HG03575 (cell line): ENCODE data around the gene JTB.

Source experiments
- ATAC-seq: cut with Tn5 transposase; IDR thresholded peaks from one replicate; pipeline ENCODE4 v1.9.1; 2021; ENCODE audit not compliant: unreplicated experiment, insufficient number of reproducible peaks, low FRiP score; ENCODE audit errors: extremely low read depth

The JTB gene

DNA sequence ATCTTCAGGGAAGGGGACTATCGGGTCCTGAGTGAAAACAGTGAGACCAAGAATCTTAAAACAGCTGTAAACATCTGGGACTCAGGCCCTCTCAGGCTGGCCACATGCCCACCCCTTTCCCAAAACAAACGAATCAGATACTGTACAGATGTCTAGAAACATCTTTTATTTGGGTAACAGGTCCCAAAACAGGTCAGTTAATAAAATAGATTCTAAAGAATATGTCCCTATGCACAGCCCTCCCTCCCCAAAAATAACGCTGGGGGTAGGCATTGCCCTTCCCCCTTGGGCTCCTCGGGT, 18.6 kb downstream of the JTB start:
- no peak for ATAC-seq

DNA sequence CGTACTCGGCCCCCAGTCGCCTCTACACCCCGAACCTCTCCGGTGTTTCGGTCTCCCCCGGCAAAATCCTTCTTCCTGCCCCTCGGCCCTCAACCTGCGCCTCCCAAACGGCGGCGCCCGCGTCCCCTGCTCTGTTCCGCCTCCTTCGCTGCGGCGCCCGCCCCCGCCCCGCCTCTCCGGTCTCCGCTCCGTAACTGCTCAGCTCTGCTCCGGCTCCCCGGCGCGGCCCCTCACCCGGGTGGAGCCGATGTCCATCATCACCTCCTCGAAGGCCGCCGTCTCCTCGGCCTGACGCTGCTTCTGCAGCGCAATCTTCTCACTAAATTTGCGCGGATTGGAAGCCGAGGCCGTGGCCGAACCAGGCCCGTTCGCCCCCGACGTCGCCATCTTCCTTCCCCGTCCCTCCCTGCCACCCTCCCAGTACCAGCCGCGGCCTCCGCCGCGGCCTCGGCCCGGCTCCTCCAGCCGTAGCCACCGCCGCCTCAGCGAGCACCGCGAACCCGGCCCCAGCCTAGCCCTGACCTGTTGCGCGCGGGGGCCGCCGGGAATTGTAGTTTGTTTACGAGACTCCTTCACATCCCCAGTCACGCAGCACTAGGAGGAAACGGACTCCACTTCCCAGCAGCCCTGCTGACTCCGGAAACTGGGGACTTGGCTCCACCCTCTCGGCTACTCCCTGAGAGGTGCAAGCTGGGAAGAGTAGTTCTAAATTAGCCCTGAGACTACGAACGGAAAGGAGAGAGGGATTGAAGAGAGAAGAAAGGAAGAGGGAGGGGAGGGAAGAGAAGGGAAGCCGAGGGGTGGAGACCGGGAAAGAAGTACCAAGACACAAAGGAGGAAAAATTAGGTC, 19.1 kb downstream of the JTB start, which contains the start of gene CRTC2:
Gene CRTC2 (minus strand): TSS at position 502 of the 850 bp plus-strand sequence. CDS start 115 bp downstream, at position 387.
- ATAC-seq = peak; percentile 46

DNA sequence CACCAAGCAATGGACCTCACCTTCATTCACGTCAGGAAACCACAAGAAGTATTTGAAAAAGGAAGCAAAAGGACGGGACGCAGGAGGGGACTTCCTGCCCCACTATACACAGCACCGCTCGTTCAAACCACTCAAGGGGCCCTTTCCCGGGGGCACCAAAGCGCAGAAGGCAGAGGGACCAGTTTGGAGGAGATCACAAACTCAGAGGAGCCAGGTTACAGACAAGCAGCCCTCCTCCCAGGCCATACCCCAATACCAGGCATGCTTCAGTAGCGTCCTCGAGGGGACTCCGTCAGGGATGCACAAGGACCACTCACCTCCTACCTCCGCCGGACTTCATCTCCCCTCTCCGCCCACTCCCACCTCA, 19.7 kb downstream of the JTB start:
- no peak for ATAC-seq

DNA sequence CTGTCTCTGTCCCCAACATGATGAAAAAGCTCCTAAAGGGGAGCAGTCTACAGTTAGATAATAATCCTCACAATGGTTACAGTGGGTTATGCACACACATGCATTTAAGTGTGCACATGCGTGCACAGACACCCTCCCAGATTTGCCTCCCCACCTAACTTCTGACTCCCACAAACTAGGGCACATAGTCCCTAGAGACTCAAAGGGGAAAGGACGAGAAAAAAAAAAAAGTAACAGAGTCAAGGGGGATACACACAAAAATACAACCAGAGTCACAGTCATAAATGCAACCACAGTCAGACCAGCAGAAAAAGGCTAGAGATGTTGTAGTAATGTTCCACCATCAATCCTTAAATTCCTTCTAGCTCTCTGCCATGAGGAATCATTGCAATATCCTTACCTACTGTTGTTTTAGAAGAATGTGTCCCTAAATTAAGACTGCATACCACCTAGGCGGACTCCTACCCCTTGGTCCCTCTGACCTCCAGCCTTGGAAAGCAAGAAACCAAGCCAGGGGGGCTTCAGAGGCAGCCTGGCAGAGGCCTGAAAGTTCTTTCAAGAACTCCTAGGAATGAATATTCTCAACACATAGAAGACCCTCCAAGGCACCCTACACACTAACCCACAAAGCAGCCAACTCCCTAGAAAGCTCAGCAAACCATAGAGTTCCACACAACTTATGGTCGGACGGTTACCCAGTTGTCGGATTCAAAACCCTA, 20.3 kb downstream of the JTB start:
- ATAC-seq = no peak

DNA sequence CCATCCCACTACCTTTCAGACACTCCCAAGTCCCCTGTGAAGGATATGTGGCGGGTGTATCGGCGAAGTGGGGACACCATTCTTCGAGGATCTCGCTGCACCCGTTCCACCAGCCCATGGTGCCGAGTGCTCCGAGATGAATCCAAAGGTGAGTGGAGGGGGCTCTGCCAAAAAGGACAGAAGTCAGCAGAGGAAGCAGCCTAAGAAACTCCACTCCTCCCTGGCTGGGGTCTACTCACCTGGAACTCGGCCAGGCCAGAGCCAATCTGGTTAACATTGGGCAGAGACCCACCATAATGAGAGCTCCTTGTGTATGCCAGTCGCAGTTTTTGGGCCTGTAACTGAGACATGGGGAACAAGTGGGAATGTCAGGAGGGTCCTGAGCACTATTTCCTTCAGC, 22.6 kb downstream of the JTB start:
- no peak for ATAC-seq

DNA sequence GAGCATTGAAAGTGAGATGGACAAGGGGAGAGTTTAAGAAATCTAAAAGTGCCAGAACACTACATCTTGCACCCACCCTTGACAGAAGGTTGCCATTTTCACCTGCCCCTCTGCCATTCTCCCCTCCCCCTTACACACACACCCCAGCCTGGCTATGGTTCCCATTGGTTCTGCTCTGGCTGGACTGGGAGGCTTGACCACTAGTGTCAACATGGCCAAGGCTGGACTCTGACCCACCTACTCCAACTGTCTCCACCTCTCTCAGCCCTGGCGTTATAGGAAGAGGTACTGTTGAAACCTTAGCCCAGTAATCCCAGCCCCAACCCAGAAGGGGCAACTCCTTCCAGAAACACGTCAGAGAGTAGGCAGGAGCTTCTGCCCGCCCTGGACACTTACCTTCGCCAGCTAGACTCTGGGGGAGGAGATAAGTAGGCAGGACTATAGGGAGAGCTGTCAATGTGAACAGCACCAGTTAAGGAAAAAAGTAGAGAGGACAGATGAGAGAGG, 23.6 kb downstream of the JTB start:
- no peak for ATAC-seq

DNA sequence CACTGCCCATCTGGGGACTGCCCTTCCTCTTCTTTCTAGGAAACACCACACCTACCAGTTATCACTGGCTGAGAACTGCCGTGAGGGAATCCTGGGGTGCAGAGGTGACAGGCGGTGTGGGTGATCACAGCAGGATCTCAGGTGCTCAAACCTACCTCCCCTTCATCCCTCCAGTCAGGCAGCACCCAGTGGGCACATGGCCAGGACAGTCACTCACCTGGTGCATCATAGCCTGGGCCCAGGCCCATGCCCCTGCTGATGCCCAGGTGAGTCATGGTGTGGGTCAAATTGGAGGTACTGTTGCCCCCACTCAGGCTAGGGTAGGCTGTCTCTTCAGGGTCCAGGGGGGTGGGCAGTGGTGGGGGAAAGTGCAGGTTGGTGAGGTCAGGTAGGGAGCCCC, 25.7 kb downstream of the JTB start:
- ATAC-seq = no peak

DNA sequence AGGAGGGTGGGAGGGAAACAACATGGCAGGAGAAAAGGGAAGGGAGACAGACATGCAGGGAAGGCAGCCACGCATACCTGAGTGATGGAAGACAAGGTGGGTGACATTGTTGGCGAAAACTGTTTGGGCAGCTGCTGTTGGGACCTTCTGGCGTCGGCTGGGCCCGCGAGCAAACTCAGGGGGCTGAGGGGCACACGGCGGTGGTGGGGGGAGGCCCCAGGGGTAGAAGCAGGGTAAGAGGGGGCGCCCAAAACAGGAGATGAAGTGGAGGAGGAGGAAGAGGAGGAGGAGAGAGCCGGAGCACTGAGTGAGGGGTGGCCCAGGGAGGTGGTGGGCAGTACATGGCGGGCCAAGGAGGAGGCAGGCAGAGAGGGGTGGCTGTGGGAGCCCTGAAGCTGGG, 26.3 kb downstream of the JTB start:
- ATAC-seq = no peak

DNA sequence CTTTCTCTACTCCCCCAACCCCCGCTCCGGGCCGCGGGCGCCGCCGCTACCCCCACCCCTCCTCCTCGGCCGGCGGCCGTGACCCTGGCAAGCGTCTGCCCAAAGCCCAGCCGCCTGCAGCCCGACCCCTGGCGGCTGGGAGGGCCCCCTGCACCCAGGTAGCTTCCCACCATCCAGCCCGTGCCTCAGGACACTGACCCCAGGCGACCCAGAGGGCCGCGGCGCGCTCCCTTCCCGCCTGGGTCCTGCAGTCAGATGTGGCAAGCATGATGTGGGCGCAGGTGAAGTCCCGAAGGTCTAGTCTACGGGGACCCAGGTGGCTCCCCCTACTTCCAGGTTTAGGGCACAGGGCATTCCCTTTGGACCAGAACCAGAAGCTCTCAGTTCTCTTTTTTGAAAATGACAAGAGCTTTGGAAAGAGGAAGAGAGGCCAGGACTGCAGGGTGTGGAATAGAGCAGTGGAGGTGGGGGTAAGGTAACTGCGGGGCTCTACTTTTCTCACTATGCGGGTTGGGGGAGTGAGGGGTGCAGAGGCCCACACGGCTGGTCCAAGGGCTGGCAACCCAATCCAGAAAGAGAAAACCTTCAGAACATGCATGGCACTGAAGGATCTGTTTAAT, 30.7 kb downstream of the JTB start, which contains the start of gene DENND4B:
Gene DENND4B (minus strand): TSS at position 97 of the 620 bp plus-strand sequence. CDS start 2,344 bp downstream, outside the sequence.
- ATAC-seq = no peak

DNA sequence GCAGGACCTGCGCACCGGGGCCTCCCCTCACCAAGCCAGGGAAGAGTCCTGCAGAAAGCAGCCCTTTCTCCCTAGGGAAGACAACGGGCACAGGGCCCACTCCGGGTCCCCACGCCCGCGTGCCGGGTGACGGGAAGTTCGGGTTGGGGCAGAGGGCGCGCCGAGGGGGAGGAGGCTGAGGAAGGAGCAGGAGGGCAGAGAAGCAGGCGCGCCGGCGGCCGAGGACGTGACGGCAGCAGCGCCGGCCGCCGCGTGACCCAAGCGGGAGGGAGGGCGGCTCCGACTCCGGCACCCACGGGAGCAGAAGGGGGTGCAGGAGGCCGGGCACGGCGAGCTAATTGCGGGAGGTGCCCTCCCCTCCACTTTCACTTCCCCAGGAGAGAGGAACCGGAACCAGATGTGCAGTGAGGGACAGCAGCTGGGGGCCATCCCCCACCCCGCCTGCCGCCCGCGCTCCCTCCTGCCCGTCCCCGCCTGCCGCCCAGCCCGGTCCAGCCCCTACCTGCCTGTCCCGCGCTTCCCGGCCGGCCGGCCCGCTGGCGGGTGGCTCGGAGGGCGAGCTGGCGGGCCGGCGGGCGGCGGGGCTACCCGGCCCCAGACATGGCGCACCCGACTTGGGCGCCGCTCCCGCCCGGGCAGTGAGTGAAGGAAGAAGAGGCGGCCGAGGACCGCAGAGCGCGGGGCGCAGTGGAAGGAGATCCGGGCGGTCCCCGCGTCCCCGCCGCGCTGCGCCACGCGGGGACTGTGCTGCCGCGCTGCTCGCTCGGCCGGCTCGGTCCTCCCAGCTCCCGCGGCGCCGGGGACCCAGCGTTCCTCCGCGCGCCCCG, 31.5 kb downstream of the JTB start:
- peak; percentile 41 for ATAC-seq

DNA sequence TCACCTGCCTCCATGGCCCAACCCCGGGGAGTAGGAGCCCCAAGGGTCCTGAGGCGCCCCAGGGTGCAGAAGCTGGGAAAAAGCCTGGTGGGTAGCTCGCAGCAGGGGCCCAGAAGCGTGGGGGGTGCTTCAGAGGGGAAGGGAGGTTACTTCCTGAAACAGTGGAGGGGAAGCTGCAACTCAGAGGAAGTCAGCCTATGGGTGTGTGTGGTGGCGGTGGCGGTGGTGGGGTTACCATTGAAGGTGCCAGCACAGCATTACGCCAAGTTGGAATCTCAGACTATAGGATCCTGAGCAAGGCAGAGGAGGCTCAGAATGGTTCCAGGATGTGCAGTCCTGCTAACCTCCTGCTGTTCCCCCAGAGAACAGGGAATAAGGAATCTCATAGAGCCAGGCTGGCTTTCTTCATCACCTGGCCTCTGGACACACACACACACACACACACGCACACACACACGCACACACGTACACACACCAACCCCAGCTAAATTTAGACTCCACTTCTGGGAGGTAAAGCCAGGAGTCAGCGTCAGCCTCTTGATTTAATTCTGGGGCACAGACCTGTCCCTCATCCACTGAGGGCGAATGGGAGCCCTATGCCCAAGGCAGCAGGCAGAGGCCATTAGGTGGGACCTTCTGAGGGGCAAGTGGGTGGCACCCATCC, 32.2 kb downstream of the JTB start:
- ATAC-seq = no peak

DNA sequence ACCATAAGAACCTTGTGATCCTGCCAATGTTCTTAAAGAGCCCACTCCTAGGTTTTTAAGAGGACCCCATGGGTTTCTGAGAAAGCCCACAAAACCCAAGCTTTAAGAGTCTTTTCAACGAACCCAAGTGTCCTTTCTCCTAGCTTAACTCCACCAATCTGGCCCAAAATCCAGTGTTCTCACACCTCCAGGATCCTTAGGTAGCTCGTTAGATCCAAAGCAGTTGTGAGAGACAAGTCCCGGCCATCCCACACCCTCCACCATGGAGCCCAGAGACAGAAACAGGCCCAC, 32.7 kb downstream of the JTB start:
- ATAC-seq = no peak

DNA sequence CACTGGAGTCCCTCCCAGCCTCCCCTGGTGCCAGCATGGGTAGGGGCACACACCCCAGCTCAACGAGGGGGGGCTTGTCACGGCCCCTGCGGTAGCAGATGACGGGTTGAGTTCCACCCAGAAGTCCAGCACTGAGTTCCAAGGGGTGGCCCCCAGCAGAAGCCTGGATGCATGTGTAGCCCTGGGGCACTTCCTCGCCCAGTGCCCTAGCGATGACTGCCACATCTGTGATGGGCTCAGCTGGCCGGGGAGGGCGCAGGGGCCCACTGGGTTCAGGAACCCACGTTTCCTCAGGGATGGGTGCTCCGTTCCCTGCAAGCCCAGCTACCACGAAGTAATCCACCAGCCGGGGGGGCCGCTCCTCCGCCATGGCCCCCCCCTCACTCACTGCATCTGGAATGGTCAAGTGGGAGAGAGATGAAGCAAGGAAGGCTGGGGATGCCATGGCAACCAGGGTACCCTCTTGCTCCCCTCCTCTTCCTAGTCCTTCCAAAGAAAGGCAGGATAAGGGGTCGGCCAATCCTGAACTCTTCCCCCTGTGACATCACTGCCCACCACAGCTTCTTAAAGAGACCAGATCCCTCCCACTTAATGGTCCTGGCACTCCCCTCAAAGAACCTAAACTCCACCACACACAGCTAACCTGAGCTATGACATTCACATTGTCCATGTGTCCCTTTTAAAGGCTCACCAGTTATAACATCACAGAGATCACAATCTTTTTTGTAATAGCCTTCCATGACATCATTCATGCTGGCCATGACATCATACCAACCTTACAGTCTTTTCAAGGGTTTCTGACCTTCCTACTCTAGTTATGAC, 33.3 kb downstream of the JTB start:
- no peak for ATAC-seq

DNA sequence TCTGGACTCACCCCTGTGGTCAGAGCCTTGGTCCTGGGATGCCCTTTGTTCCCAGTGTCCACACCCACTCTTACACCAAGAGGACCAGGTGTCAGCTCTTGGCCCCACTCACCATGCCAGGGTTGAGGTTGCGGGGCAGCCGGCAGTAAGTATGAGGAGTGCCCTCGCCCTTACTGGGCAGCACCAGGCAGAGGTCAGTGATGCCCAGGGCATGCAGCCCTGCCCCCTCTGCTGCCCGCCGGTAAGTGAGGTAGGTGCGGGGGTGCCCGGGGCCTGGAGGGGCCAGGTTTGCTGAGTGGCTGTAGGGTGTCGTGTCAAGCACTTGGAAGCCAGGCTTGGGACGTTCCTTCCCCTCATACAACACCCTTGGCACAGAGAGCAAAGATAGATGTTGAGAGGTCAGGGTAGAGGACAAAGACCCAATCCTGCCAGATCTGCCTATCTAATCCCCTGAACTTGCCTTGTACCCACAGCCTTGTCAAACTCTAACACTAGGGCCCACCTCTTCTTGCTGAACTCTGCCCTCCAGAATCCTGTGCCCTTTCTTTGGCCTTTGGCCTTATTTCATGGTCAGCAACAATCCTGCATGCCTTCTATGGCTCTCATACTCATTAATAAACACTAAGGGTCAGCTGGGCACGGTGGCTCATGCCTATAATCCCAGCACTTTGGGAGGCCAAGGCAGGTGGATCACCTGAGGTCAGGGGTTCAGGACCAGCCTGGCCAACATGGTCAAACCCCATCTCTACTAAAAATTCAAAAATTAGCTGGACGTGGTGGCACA, 34.5 kb downstream of the JTB start:
- no peak for ATAC-seq

DNA sequence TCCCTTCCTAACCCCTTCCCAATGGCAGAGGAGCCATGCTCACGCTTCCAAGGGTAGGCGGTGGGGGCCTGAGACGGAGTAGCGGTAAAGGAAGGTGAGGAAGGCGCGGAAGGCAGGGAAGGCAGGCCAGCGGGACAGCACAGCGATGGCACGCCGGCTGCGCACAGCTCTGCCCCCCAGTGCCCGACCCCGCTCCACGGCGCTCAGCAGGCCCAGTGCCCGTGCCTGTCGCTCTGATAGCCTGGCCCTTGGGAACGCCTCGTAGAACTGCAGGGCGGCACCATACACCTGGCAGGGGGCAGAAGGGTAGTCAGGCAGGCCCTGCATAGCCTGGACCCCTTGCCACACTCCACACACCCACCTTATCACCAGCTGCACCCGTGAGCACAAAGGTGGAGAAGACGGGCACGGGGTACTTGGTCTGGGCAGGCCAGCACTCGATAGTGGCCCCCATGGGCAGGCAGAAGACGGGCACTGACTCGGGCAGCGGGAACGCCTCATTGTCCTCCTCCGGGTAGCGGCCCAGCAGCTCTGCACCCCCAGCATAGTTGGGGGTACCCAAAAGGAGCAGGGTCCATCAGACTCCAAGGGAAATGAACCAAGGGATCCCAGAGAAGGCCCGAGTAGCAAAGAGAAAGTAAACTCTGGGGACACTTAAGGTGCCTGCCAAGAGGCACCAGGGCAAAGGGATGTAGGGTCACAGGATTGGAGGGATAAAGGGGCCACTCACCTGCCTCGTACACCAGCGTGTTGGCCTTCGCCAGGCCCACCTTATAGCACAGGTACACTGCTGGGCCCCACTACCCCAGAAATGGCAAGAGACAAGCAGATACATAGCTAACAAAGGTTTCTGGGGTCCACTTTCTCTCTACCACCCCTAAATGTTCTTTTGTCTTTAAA, 35.4 kb downstream of the JTB start:
- no peak for ATAC-seq

DNA sequence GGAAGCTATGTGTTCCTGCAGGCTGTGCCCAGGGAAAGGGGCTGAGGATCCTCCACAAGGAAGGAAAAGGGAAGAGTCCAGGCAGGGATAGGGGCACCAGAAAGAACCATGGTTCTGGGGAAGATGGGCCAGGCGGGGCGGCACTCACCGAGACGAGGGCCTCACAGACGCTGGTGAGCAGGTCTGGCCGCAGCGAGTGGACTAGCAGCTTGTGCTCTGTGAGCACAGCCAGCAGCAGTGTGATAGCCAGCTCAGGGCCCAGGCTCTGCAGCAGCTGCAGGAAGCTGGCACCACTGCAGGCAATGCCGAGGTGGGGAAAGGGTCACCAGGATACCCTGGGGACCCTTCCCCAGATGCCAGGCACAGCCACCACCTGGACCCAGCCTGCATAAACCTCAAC, 36.7 kb downstream of the JTB start:
- no peak for ATAC-seq
